ENCODE data around the gene WBP1L. TPM values are rescaled to one million over a fixed set of nuclear protein-coding genes. Genes with fewer than 3 reads are reported as not detected.

Gene WBP1L
- polyA plus RNA-seq, 3 donors, result 24.8 to 43.0 (median 38.3) TPM

- H3K9me3 Mint-ChIP-seq, result peaks cover 0 to 5% (median 2%) of the 10 kb centered on the region in 7 donors
- no peaks in the 10 kb centered on the region for H3K9me3 ChIP-seq (replicated peaks in 1 of 2; ENCODE audit: control insufficient read depth in 1 of 2, insufficient read depth in 1 of 2, low read length in 2 of 2)
- peaks cover 29% of the 10 kb centered on the region for H3K4me1 Mint-ChIP-seq
- no peak for TF ChIP-seq CTCF (IDR thresholded peaks at IDR 0.05)
- peaks cover 0 to 12% of the 10 kb centered on the region in 2 donors for H3K36me3 ChIP-seq (replicated peaks in 1 of 2; ENCODE audit: control insufficient read depth in 1 of 2, insufficient read depth in 2 of 2, low read length in 2 of 2)
- H3K79me2 ChIP-seq (ENCODE audit: insufficient read depth, low read length), result peaks cover 65% of the 10 kb centered on the region
- peak overlapping the region; percentile 93 for H3K4me2 ChIP-seq (replicated peaks; ENCODE audit: extremely low read depth, low read length, poor library complexity, severe bottlenecking)
- H3K36me3 Mint-ChIP-seq, result peaks cover 11 to 17% of the 10 kb centered on the region in 2 donors
- H3K4me3 ChIP-seq (replicated peaks in 1 of 3; ENCODE audit: low read depth in 2 of 3, low read length in 3 of 3), result peak overlapping the region; percentile 92 to 94 (median 93)
- H3K27me3 Mint-ChIP-seq (ENCODE audit: low read depth in 3 of 3), result peaks cover 0 to 9% (median 0%) of the 10 kb centered on the region in 3 donors
- H2AFZ ChIP-seq (ENCODE audit: insufficient read depth, low read depth, low read length, poor library complexity, severe bottlenecking), result no peak overlapping the region
- WGBS (ENCODE audit: insufficient coverage), result no CpG with 5 or more reads among the region's 4 CpGs
- peaks cover 23% of the 10 kb centered on the region in 2 donors for H3K4me1 ChIP-seq (ENCODE audit: control insufficient read depth in 1 of 2, insufficient read depth in 2 of 2, low read length in 2 of 2)
- H3K27ac Mint-ChIP-seq, result peak overlapping the region in 3 of 7 donors; percentile 38 to 97 (median 96)
- H3K27ac ChIP-seq (ENCODE audit: low read depth in 1 of 2, low read length in 2 of 2), result peak overlapping the region in 1 of 2 donors; percentile 91
- no peak for DNase-seq
- intact Hi-C loops (cut with micrococcal nuclease), result loop anchor here in 1 of 2 donors (10.0 kb wide), 2 partner anchors 240 to 650 kb away; partner anchors contain the start of genes ACTR1A, ATP5MK, PDCD11 and SUFU
- peak overlapping the region; percentile 93 for H3K9ac ChIP-seq (ENCODE audit: insufficient read depth, low read length, poor library complexity, severe bottlenecking)
- peaks cover 22% of the 10 kb centered on the region for H4K20me1 ChIP-seq (ENCODE audit: insufficient read depth, low read length)
- H3K27me3 ChIP-seq (ENCODE audit: control insufficient read depth in 2 of 2, insufficient read depth in 2 of 2, low read length in 2 of 2), result no peaks in the 10 kb centered on the region
- H3K4me3 Mint-ChIP-seq, result peak overlapping the region; percentile 98 to 99
These were observed 1.4 kb downstream of the WBP1L start for GRCh38 chr10:102745157-102745556.

GRCh38 chr10:102752266-102752930, 8.7 kb downstream of the WBP1L start:
- Histone ChIP-seq H3K79me2 (ENCODE audit: insufficient read depth, low read length) (peaks cover 100% of the 10 kb centered on the region), H3K36me3 (replicated peaks in 1 of 2; ENCODE audit: control insufficient read depth in 1 of 2, insufficient read depth in 2 of 2, low read length in 2 of 2) (peaks cover 2 to 21% of the 10 kb centered on the region in 2 donors), H3K4me2 (replicated peaks; ENCODE audit: extremely low read depth, low read length, poor library complexity, severe bottlenecking) (no peak overlapping the region), H3K4me1 (ENCODE audit: control insufficient read depth in 1 of 2, insufficient read depth in 2 of 2, low read length in 2 of 2) (peaks cover 9 to 13% of the 10 kb centered on the region in 2 donors), H3K9me3 (replicated peaks in 1 of 2; ENCODE audit: control insufficient read depth in 1 of 2, insufficient read depth in 1 of 2, low read length in 2 of 2) (no peaks in the 10 kb centered on the region), H3K9ac (ENCODE audit: insufficient read depth, low read length, poor library complexity, severe bottlenecking) (peak overlapping the region; percentile 10), H3K4me3 (replicated peaks in 1 of 3; ENCODE audit: low read depth in 2 of 3, low read length in 3 of 3) (no peak overlapping the region), H3K27ac (ENCODE audit: low read depth in 1 of 2, low read length in 2 of 2) (peak overlapping the region in 1 of 2 donors; percentile 64), H2AFZ (ENCODE audit: insufficient read depth, low read depth, low read length, poor library complexity, severe bottlenecking) (no peak overlapping the region), H4K20me1 (ENCODE audit: insufficient read depth, low read length) (peaks cover 70% of the 10 kb centered on the region), H3K27me3 (ENCODE audit: control insufficient read depth in 2 of 2, insufficient read depth in 2 of 2, low read length in 2 of 2) (no peaks in the 10 kb centered on the region)
- Mint-ChIP-seq H3K36me3 (peaks cover 19 to 53% of the 10 kb centered on the region in 2 donors), H3K4me3 (no peak overlapping the region), H3K9me3 (no peaks in the 10 kb centered on the region), H3K27me3 (ENCODE audit: low read depth in 3 of 3) (no peaks in the 10 kb centered on the region), H3K4me1 (peaks cover 24% of the 10 kb centered on the region), H3K27ac (peak overlapping the region in 6 of 7 donors; percentile 21 to 87 (median 69))
- 97% methylated on average over 5 of the region's 9 CpGs for WGBS (ENCODE audit: insufficient coverage)
- no peak for DNase-seq
- intact Hi-C loops (cut with micrococcal nuclease), result loop anchor here in 1 of 2 donors (10.0 kb wide), 1 partner anchor 52 kb away; no protein-coding TSS in a partner anchor
- no peak for TF ChIP-seq CTCF (IDR thresholded peaks at IDR 0.05)

All from CD14-positive monocyte (primary cell).